ENCODE data around the gene DPF3.

The DPF3 gene

DNA sequence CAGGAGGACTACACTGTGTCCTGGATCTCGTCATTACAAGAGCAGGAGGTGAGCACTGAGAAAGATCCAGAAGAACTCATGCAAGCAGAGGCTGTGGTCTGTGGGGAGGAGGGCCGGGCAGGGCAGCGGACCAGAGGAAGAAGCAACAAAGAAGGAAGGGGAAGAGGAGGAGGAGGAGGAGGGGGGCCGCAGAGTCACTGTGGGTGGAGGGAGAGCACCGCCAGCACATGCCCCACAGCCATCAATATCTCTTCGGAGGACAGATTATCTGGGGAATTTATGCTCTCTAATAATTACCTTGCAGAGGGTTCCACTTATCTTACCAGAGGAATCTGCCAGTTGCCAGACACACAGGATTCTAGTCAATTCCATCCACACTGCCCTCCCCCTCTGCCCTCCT is 105.6 kb downstream of the DPF3 start:
- H3K27ac ChIP-seq (ENCODE audit: low read depth, low read length) = no peak overlapping the region
- no peaks in the 10 kb centered on the region for H3K4me1 ChIP-seq (ENCODE audit: control insufficient read depth, low read length)
- no peaks in the 10 kb centered on the region for H3K36me3 ChIP-seq (ENCODE audit: control insufficient read depth, low read length)
- no peaks in the 10 kb centered on the region for H4K20me1 ChIP-seq (ENCODE audit: control insufficient read depth, insufficient read depth, low read depth, low read length)
- H3K4me3 ChIP-seq (ENCODE audit: low read length) = no peak overlapping the region
- H3F3A ChIP-seq (ENCODE audit: control insufficient read depth, insufficient read depth) = no peaks in the 10 kb centered on the region
- H3K9me2 ChIP-seq (replicated peaks; ENCODE audit: control insufficient read depth, low read length) = no peaks in the 10 kb centered on the region
- no peaks in the 10 kb centered on the region for H3K27me3 ChIP-seq (ENCODE audit: control insufficient read depth, low read length)
- H3K4me2 ChIP-seq (ENCODE audit: low read length) = no peak overlapping the region
- H3K79me2 ChIP-seq (ENCODE audit: control insufficient read depth, low read length) = no peaks in the 10 kb centered on the region
- H3K9me3 ChIP-seq (ENCODE audit: control insufficient read depth, insufficient read depth, low read length) = no peaks in the 10 kb centered on the region
- TF ChIP-seq, protein P1, sequence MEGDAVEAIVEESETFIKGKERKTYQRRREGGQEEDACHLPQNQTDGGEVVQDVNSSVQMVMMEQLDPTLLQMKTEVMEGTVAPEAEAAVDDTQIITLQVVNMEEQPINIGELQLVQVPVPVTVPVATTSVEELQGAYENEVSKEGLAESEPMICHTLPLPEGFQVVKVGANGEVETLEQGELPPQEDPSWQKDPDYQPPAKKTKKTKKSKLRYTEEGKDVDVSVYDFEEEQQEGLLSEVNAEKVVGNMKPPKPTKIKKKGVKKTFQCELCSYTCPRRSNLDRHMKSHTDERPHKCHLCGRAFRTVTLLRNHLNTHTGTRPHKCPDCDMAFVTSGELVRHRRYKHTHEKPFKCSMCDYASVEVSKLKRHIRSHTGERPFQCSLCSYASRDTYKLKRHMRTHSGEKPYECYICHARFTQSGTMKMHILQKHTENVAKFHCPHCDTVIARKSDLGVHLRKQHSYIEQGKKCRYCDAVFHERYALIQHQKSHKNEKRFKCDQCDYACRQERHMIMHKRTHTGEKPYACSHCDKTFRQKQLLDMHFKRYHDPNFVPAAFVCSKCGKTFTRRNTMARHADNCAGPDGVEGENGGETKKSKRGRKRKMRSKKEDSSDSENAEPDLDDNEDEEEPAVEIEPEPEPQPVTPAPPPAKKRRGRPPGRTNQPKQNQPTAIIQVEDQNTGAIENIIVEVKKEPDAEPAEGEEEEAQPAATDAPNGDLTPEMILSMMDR (IDR thresholded peaks at IDR 0.05; ENCODE audit: low read depth, low read length, poor library complexity, severe bottlenecking) = no peak
- TF ChIP-seq EZH2phosphoT487 (IDR thresholded peaks at IDR 0.05; ENCODE audit: borderline replicate concordance, low read length) = no peak

DNA sequence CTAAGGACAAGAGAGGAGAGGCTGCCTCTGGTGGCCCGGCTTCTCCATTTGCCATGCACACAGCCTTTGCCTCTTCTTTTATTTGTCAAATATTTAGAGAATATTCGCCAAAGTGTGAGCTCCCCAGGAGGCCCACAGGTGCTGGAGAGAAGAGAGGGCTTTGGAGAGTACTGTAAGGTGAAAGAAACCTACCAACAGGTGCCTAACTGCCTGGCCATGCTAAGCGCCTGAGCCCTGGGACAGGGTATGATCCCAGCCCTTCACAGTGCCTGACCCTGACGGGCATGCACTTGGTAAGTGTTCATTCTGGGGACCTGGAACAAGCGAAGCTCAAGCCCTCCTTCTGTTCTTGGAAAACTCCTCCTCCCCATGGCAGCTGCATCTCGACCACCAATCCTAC is 106.1 kb downstream of the DPF3 start:
- H3F3A ChIP-seq (ENCODE audit: control insufficient read depth, insufficient read depth) = no peaks in the 10 kb centered on the region
- no peak overlapping the region for H3K27ac ChIP-seq (ENCODE audit: low read depth, low read length)
- H3K36me3 ChIP-seq (ENCODE audit: control insufficient read depth, low read length) = no peaks in the 10 kb centered on the region
- H4K20me1 ChIP-seq (ENCODE audit: control insufficient read depth, insufficient read depth, low read depth, low read length) = no peaks in the 10 kb centered on the region
- no peaks in the 10 kb centered on the region for H3K9me3 ChIP-seq (ENCODE audit: control insufficient read depth, insufficient read depth, low read length)
- no peaks in the 10 kb centered on the region for H3K79me2 ChIP-seq (ENCODE audit: control insufficient read depth, low read length)
- H3K4me1 ChIP-seq (ENCODE audit: control insufficient read depth, low read length) = no peaks in the 10 kb centered on the region
- H3K27me3 ChIP-seq (ENCODE audit: control insufficient read depth, low read length) = no peaks in the 10 kb centered on the region
- TF ChIP-seq, protein P1 (IDR thresholded peaks at IDR 0.05; ENCODE audit: low read depth, low read length, poor library complexity, severe bottlenecking) = no peak
- no peak for TF ChIP-seq EZH2phosphoT487 (IDR thresholded peaks at IDR 0.05; ENCODE audit: borderline replicate concordance, low read length)
- no peak overlapping the region for H3K4me3 ChIP-seq (ENCODE audit: low read length)
- H3K4me2 ChIP-seq (ENCODE audit: low read length) = no peak overlapping the region
- no peaks in the 10 kb centered on the region for H3K9me2 ChIP-seq (replicated peaks; ENCODE audit: control insufficient read depth, low read length)

DNA sequence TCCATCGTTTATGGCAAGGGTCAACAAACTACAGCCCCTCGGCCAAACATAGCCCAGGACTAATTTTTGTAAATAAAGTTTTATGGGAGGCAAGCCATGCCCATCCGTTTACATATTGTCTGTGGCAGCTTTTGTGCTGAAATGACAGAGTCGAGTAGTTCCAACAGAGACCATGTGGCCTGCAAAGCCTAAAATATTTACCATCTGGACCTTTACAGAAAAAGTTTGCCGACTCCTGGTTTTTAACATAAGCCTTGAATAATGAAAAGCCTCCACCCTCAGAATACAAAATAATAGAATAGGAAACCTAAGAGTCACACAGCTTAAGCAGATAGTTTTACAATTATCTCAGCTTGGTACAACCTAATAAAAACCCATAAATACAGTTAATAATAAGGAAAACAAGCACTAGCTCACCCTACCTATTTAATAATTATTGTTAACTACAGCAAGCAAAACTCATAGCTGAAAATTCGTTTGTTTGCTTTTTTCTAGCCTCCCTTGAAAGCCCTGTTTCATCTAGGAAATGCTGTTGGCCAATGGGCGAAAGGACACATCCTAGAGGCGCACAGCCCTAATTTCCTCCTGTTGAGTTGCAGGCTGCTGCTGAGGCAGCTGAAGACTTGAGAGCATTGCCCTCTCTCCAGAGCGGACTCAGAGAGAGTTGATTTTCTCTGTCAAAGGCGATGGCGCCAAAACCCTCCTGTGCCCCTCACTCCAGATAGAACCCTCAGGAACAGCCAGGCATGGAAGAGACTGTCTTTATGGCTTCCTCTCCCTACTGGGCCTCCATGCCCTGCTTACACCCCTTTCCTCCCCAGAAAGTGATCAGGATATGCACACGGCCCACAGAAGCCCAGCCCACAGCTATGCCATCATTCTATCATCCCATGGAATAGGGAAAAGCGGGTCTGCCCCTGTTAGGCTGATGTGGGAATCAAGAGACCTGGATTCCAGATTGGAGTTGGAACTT is 107.2 kb downstream of the DPF3 start:
- Histone ChIP-seq H3K9me3 (ENCODE audit: control insufficient read depth, insufficient read depth, low read length) (no peaks in the 10 kb centered on the region), H4K20me1 (ENCODE audit: control insufficient read depth, insufficient read depth, low read depth, low read length) (no peaks in the 10 kb centered on the region), H3K27ac (ENCODE audit: low read depth, low read length) (no peak overlapping the region), H3F3A (ENCODE audit: control insufficient read depth, insufficient read depth) (no peaks in the 10 kb centered on the region), H3K4me1 (ENCODE audit: control insufficient read depth, low read length) (no peaks in the 10 kb centered on the region), H3K36me3 (ENCODE audit: control insufficient read depth, low read length) (no peaks in the 10 kb centered on the region), H3K27me3 (ENCODE audit: control insufficient read depth, low read length) (no peaks in the 10 kb centered on the region), H3K9me2 (replicated peaks; ENCODE audit: control insufficient read depth, low read length) (no peaks in the 10 kb centered on the region), H3K4me3 (ENCODE audit: low read length) (no peak overlapping the region), H3K4me2 (ENCODE audit: low read length) (no peak overlapping the region), H3K79me2 (ENCODE audit: control insufficient read depth, low read length) (no peaks in the 10 kb centered on the region)
- no peak for TF ChIP-seq EZH2phosphoT487 (IDR thresholded peaks at IDR 0.05; ENCODE audit: borderline replicate concordance, low read length)
- TF ChIP-seq, protein P1 (IDR thresholded peaks at IDR 0.05; ENCODE audit: low read depth, low read length, poor library complexity, severe bottlenecking) = no peak
